HG03442 (cell line): ENCODE data around the gene FPR1.

Experiments
- ATAC-seq: cut with Tn5 transposase; IDR thresholded peaks from one replicate; pipeline ENCODE4 v1.9.1; 2021; ENCODE audit warnings: mild to moderate bottlenecking, moderate library complexity; ENCODE audit not compliant: unreplicated experiment

The FPR1 gene

GRCh38 chr19:51708811-51709210, 42.9 kb downstream of the FPR1 start:
- no peak for ATAC-seq

- ATAC-seq: no peak
These were observed 44.8 kb downstream of the FPR1 start for GRCh38 chr19:51706885-51707284.

- ATAC-seq: no peak
These were observed 45.4 kb downstream of the FPR1 start for GRCh38 chr19:51706296-51706695.

- ATAC-seq: no peak
These were observed 47.1 kb downstream of the FPR1 start for GRCh38 chr19:51704626-51705025.

GRCh38 chr19:51703575-51704515, 47.8 kb downstream of the FPR1 start:
- peak; percentile 89 for ATAC-seq

GRCh38 chr19:51702825-51703574, 48.7 kb downstream of the FPR1 start:
- ATAC-seq: no peak

- no peak for ATAC-seq
These were observed 49.4 kb downstream of the FPR1 start for GRCh38 chr19:51702103-51702824.

- no peak for ATAC-seq
These were observed 50.1 kb downstream of the FPR1 start for GRCh38 chr19:51701468-51702100.

GRCh38 chr19:51699170-51699569, 52.5 kb downstream of the FPR1 start:
- no peak for ATAC-seq

- ATAC-seq: no peak
These were observed 53.4 kb downstream of the FPR1 start for GRCh38 chr19:51698296-51698695.

- no peak for ATAC-seq
These were observed 54.4 kb downstream of the FPR1 start for GRCh38 chr19:51697169-51697776.

- no peak for ATAC-seq
These were observed 55.1 kb downstream of the FPR1 start for GRCh38 chr19:51696606-51697005.
